WTC11 (cell line): ENCODE measurements around the gene OST4. TPM values are rescaled to one million over a fixed set of nuclear protein-coding genes. Genes with fewer than 3 reads are reported as not detected.

ENCODE experiments used
- ATAC-seq: fragments of 200-7000 bp; cut with Tn5 transposase; 2 replicates; pipeline ENCODE4 v1.10.0; 2021; ENCODE audit warnings: mild to moderate bottlenecking, moderate library complexity
- CTCF ChIA-PET: fragments of 300-600 bp; sonication (Branson Sonifier 250); formaldehyde crosslinking; loops from one replicate; lab custom pipeline; 2021; ENCODE audit warnings: antibody characterized with exemption; lab: Charles Lee
- POLR2A ChIA-PET: fragments of 350-600 bp; sonication (Branson Sonifier 250); formaldehyde crosslinking; loops from one replicate; lab custom pipeline; 2021; ENCODE audit warnings: antibody characterized with exemption; lab: Charles Lee
- DNase-seq: peaks from one replicate; pipeline ENCODE4 v3.0.0; 2021; ENCODE audit warnings: low spot score
- H3K27ac Mint-ChIP-seq: 2 replicates; pipeline ENCODE4 v1.8.0; 2021; ENCODE audit warnings: mixed read lengths
- H3K27me3 Mint-ChIP-seq: 2 replicates; pipeline ENCODE4 v1.8.0; 2021; ENCODE audit warnings: low read depth, mild to moderate bottlenecking, moderate library complexity, mixed read lengths
- H3K36me3 Mint-ChIP-seq: 2 replicates; pipeline ENCODE4 v1.8.0; 2021; ENCODE audit warnings: mixed read lengths
- H3K4me1 Mint-ChIP-seq: 2 replicates; pipeline ENCODE4 v1.8.0; 2022; ENCODE audit warnings: mixed read lengths
- H3K4me3 Mint-ChIP-seq: 2 replicates; pipeline ENCODE4 v1.8.0; 2021; ENCODE audit warnings: mild to moderate bottlenecking, moderate library complexity, mixed read lengths
- H3K9me3 Mint-ChIP-seq: 2 replicates; pipeline ENCODE4 v1.8.0; 2021; ENCODE audit warnings: mixed read lengths
- AR ChIP-seq: fragments of 250-450 bp; sonication (Bioruptor Pico); IDR thresholded peaks from 2 replicates; pipeline ENCODE4 v1.9.0; 2021; ENCODE audit warnings: mild to moderate bottlenecking
- ATF2 ChIP-seq: sonication (generic); formaldehyde crosslinking; IDR thresholded peaks from 2 replicates; pipeline ENCODE4 v1.8.1; 2022; ENCODE audit warnings: low read depth, missing genetic modification reagents, borderline replicate concordance
- CREM ChIP-seq: sonication (generic); formaldehyde crosslinking; IDR thresholded peaks from 2 replicates; pipeline ENCODE4 v1.8.1; 2022; ENCODE audit warnings: mild to moderate bottlenecking, missing genetic modification reagents, moderate library complexity
- E2F1 ChIP-seq: sonication (generic); formaldehyde crosslinking; IDR thresholded peaks from 2 replicates; pipeline ENCODE4 v1.8.0; 2022; ENCODE audit warnings: mild to moderate bottlenecking, missing genetic modification reagents
- EMX1 ChIP-seq: fragments of 250-450 bp; sonication (Bioruptor Pico); IDR thresholded peaks from 2 replicates; pipeline ENCODE4 v1.8.0; 2021; ENCODE audit warnings: mild to moderate bottlenecking
- FOXP4 ChIP-seq: sonication (generic); formaldehyde crosslinking; IDR thresholded peaks from 2 replicates; pipeline ENCODE4 v1.8.0; 2022; ENCODE audit warnings: mild to moderate bottlenecking, missing genetic modification reagents
- HMGXB4 ChIP-seq: sonication (generic); formaldehyde crosslinking; IDR thresholded peaks from 2 replicates; pipeline ENCODE4 v1.8.1; 2023; ENCODE audit warnings: mild to moderate bottlenecking, moderate library complexity, missing genetic modification reagents
- MYBL2 ChIP-seq: sonication (generic); formaldehyde crosslinking; IDR thresholded peaks from 2 replicates; pipeline ENCODE4 v1.8.1; 2023; ENCODE audit warnings: mild to moderate bottlenecking, moderate library complexity, missing genetic modification reagents
- OVOL2 ChIP-seq: fragments of 250-450 bp; sonication (Bioruptor Pico); IDR thresholded peaks from 2 replicates; pipeline ENCODE4 v1.9.0; 2021; ENCODE audit warnings: mild to moderate bottlenecking, borderline replicate concordance
- PRDM15 ChIP-seq: sonication (generic); formaldehyde crosslinking; IDR thresholded peaks from 2 replicates; pipeline ENCODE4 v1.8.0; 2022; ENCODE audit warnings: missing genetic modification reagents
- RORB ChIP-seq: fragments of 250-450 bp; sonication (Bioruptor Pico); IDR thresholded peaks from 2 replicates; pipeline ENCODE4 v1.9.0; 2021; ENCODE audit warnings: mild to moderate bottlenecking
- TCF7 ChIP-seq: sonication (generic); formaldehyde crosslinking; IDR thresholded peaks from 2 replicates; pipeline ENCODE4 v1.8.0; 2022; ENCODE audit warnings: mild to moderate bottlenecking, low read depth, missing genetic modification reagents, moderate library complexity
- ZNF219 ChIP-seq: sonication (generic); formaldehyde crosslinking; IDR thresholded peaks from 2 replicates; pipeline ENCODE4 v1.8.0; 2023; ENCODE audit warnings: missing genetic modification reagents, mild to moderate bottlenecking, borderline replicate concordance
- ZNF232 ChIP-seq: sonication (generic); formaldehyde crosslinking; IDR thresholded peaks from 2 replicates; pipeline ENCODE4 v1.8.0; 2022; ENCODE audit warnings: mild to moderate bottlenecking, missing genetic modification reagents
- ZNF263 ChIP-seq: sonication (generic); formaldehyde crosslinking; IDR thresholded peaks from 2 replicates; pipeline ENCODE4 v1.8.1; 2022; ENCODE audit warnings: low read depth, mild to moderate bottlenecking, moderate library complexity, missing genetic modification reagents
- total RNA-seq: library from RNA; stranded (reverse); gene quantifications from 3 replicates; pipeline ENCODE4 v1.2.3, GENCODE V29; 2021

Gene OST4
- total RNA-seq, 1 experiment from 2014 or later: 210 TPM

GRCh38 chr2:27089111-27089954 is 17.9 kb upstream of the OST4 start:
- H3K27me3 Mint-ChIP-seq: peaks cover 23% of the 10 kb centered on the region
- no peak overlapping the region for H3K27ac Mint-ChIP-seq
- no peak overlapping the region for H3K4me3 Mint-ChIP-seq
- H3K9me3 Mint-ChIP-seq: no peaks in the 10 kb centered on the region
- peaks cover 14% of the 10 kb centered on the region for H3K4me1 Mint-ChIP-seq
- ATAC-seq: no peak
- CTCF ChIA-PET: interaction anchor here (0.7 to 2.6 kb wide), 5 partner anchors 8 to 212 kb away, joined by 3 to 14 read pairs (median 3); no protein-coding TSS in a partner anchor
- DNase-seq: no peak
- no peaks in the 10 kb centered on the region for H3K36me3 Mint-ChIP-seq
- POLR2A ChIA-PET: interaction anchor here (0.7 kb wide), 1 partner anchor 215 kb away, joined by 3 read pairs; no protein-coding TSS in a partner anchor
- TF ChIP-seq TCF7 (CRISPR knock-in tag) (no peak), PRDM15 (0 out of 2 replicates have a peak, but pooled peaks have one; percentile 17)

- DNase-seq (no peak), ATAC-seq (no peak)
- ChIA-PET CTCF (interaction anchor here (1.0 to 4.1 kb wide), 6 partner anchors 11 to 213 kb away, joined by 3 to 18 read pairs (median 12); no protein-coding TSS in a partner anchor), POLR2A (no interaction called here)
- Mint-ChIP-seq H3K4me1 (peaks cover 16% of the 10 kb centered on the region), H3K36me3 (no peaks in the 10 kb centered on the region), H3K27me3 (peaks cover 23% of the 10 kb centered on the region), H3K27ac (no peak overlapping the region), H3K4me3 (no peak overlapping the region), H3K9me3 (no peaks in the 10 kb centered on the region)
- TF ChIP-seq EMX1 (no peak), ZNF232 (CRISPR knock-in tag) (no peak), RORB (CRISPR knock-in tag) (no peak), OVOL2 (no peak), ZNF219 (CRISPR knock-in tag) (no peak), MYBL2 (CRISPR knock-in tag) (no peak), HMGXB4 (no peak), ZNF263 (CRISPR knock-in tag) (no peak), CREM (CRISPR knock-in tag) (no peak), AR (no peak)
These were observed 17.2 kb upstream of the OST4 start for GRCh38 chr2:27088634-27089033.

- Mint-ChIP-seq H3K36me3 (no peaks in the 10 kb centered on the region), H3K27me3 (peaks cover 23% of the 10 kb centered on the region), H3K27ac (no peak overlapping the region), H3K4me3 (peak overlapping the region; percentile 84), H3K9me3 (no peaks in the 10 kb centered on the region), H3K4me1 (peaks cover 16% of the 10 kb centered on the region)
- no peak for DNase-seq
- no peak for ATAC-seq
- POLR2A ChIA-PET: interaction anchor here (2.1 kb wide), 1 partner anchor 37 kb away, joined by 9 read pairs; the partner anchor contains the start of gene AGBL5
- CTCF ChIA-PET: interaction anchor here (0.7 to 6.4 kb wide), 14 partner anchors 12 to 292 kb away, joined by 3 to 50 read pairs (median 9); partner anchors contain the start of genes AGBL5 and OST4
- TF ChIP-seq FOXP4 (CRISPR knock-in tag) (no peak), E2F1 (CRISPR knock-in tag) (no peak), ATF2 (CRISPR knock-in tag) (no peak), EMX1 (no peak)
These were observed 16.5 kb upstream of the OST4 start for GRCh38 chr2:27087823-27088410.
